HUES48 (cell line): ENCODE data around the gene IRAK2.

Source experiments
- H3K27ac ChIP-seq: one replicate; pipeline ENCODE4 v1.7.0; 2013; ENCODE audit warnings: low read depth, low read length, inconsistent platforms
- H3K27me3 ChIP-seq: 2 replicates; pipeline ENCODE4 v1.6.1; 2013; ENCODE audit warnings: mild to moderate bottlenecking, low read length; ENCODE audit not compliant: control insufficient read depth, insufficient read depth
- H3K36me3 ChIP-seq: 2 replicates; pipeline ENCODE4 v1.6.1; 2013; ENCODE audit warnings: low read length; ENCODE audit not compliant: control insufficient read depth, insufficient read depth
- H3K4me1 ChIP-seq: 2 replicates; pipeline ENCODE4 v1.6.1; 2013; ENCODE audit warnings: mild to moderate bottlenecking, low read length; ENCODE audit not compliant: control insufficient read depth, insufficient read depth
- H3K4me3 ChIP-seq: 2 replicates; pipeline ENCODE4 v1.5.1; 2013; ENCODE audit warnings: mild to moderate bottlenecking, low read depth, low read length
- H3K9ac ChIP-seq: 2 replicates; pipeline ENCODE4 v1.6.1; 2013; ENCODE audit warnings: mild to moderate bottlenecking, low read depth, low read length, moderate library complexity
- H3K9me3 ChIP-seq: 2 replicates; pipeline ENCODE4 v1.6.1; 2013; ENCODE audit warnings: low read length; ENCODE audit not compliant: control insufficient read depth, insufficient read depth

IRAK2 gene

GRCh38 chr3:10192953-10193691 is 28.4 kb downstream of the IRAK2 start:
- no peaks in the 10 kb centered on the region for H3K36me3 ChIP-seq
- no peaks in the 10 kb centered on the region; the same call in 1 of the 2 replicates for H3K4me1 ChIP-seq
- 0 out of 2 replicates have a peak overlapping the region, but pooled peaks have one; percentile 32 for H3K9ac ChIP-seq
- H3K9me3 ChIP-seq: no peaks in the 10 kb centered on the region
- H3K27me3 ChIP-seq: no peaks in the 10 kb centered on the region
- no peak overlapping the region for H3K27ac ChIP-seq
- H3K4me3 ChIP-seq: no peak overlapping the region

GRCh38 chr3:10193692-10194327 is 29.1 kb downstream of the IRAK2 start:
- Histone ChIP-seq H3K9me3 (no peaks in the 10 kb centered on the region), H3K27ac (no peak overlapping the region), H3K27me3 (no peaks in the 10 kb centered on the region), H3K36me3 (no peaks in the 10 kb centered on the region), H3K9ac (no peak overlapping the region), H3K4me1 (no peaks in the 10 kb centered on the region; the same call in 1 of the 2 replicates), H3K4me3 (no peak overlapping the region)

GRCh38 chr3:10194328-10195071 is 29.8 kb downstream of the IRAK2 start:
- no peak overlapping the region for H3K27ac ChIP-seq
- H3K27me3 ChIP-seq: no peaks in the 10 kb centered on the region
- no peak overlapping the region for H3K9ac ChIP-seq
- H3K4me1 ChIP-seq: no peaks in the 10 kb centered on the region; the same call in 1 of the 2 replicates
- H3K4me3 ChIP-seq: no peak overlapping the region
- no peaks in the 10 kb centered on the region for H3K9me3 ChIP-seq
- no peaks in the 10 kb centered on the region for H3K36me3 ChIP-seq

- no peaks in the 10 kb centered on the region for H3K36me3 ChIP-seq
- no peak overlapping the region for H3K27ac ChIP-seq
- H3K4me1 ChIP-seq: no peaks in the 10 kb centered on the region; the same call in 1 of the 2 replicates
- no peaks in the 10 kb centered on the region for H3K9me3 ChIP-seq
- no peak overlapping the region for H3K9ac ChIP-seq
- no peaks in the 10 kb centered on the region for H3K27me3 ChIP-seq
- no peak overlapping the region for H3K4me3 ChIP-seq
Observed at GRCh38 chr3:10195366-10196089, 30.8 kb downstream of the IRAK2 start.

- Histone ChIP-seq H3K9me3 (no peaks in the 10 kb centered on the region), H3K27me3 (no peaks in the 10 kb centered on the region), H3K4me1 (no peaks in the 10 kb centered on the region; the same call in 1 of the 2 replicates), H3K4me3 (no peak overlapping the region), H3K9ac (no peak overlapping the region), H3K27ac (no peak overlapping the region), H3K36me3 (no peaks in the 10 kb centered on the region)
Observed at GRCh38 chr3:10196389-10197052, 31.8 kb downstream of the IRAK2 start.

GRCh38 chr3:10198226-10198625 is 33.5 kb downstream of the IRAK2 start:
- no peak overlapping the region for H3K4me3 ChIP-seq
- H3K27ac ChIP-seq: no peak overlapping the region
- H3K27me3 ChIP-seq: no peaks in the 10 kb centered on the region
- H3K4me1 ChIP-seq: no peaks in the 10 kb centered on the region
- H3K9ac ChIP-seq: no peak overlapping the region
- H3K36me3 ChIP-seq: no peaks in the 10 kb centered on the region
- no peaks in the 10 kb centered on the region for H3K9me3 ChIP-seq

GRCh38 chr3:10198761-10199649 is 34.3 kb downstream of the IRAK2 start:
- Histone ChIP-seq H3K9me3 (no peaks in the 10 kb centered on the region), H3K27ac (no peak overlapping the region), H3K36me3 (no peaks in the 10 kb centered on the region), H3K9ac (no peak overlapping the region; the same call in 1 of the 2 replicates), H3K4me3 (no peak overlapping the region), H3K4me1 (no peaks in the 10 kb centered on the region), H3K27me3 (no peaks in the 10 kb centered on the region)

- Histone ChIP-seq H3K4me3 (no peak overlapping the region), H3K27me3 (no peaks in the 10 kb centered on the region), H3K4me1 (no peaks in the 10 kb centered on the region), H3K27ac (no peak overlapping the region), H3K9me3 (no peaks in the 10 kb centered on the region), H3K36me3 (no peaks in the 10 kb centered on the region), H3K9ac (no peak overlapping the region)
Observed at GRCh38 chr3:10204921-10205320, 40.2 kb downstream of the IRAK2 start.

- Histone ChIP-seq H3K9ac (no peak overlapping the region), H3K36me3 (no peaks in the 10 kb centered on the region), H3K27ac (no peak overlapping the region), H3K27me3 (no peaks in the 10 kb centered on the region), H3K9me3 (no peaks in the 10 kb centered on the region), H3K4me3 (no peak overlapping the region), H3K4me1 (no peaks in the 10 kb centered on the region)
Observed at GRCh38 chr3:10205451-10206165, 40.9 kb downstream of the IRAK2 start.
